Epithelial cell of proximal tubule (primary cell): ENCODE data around the gene CORIN. TPM values are rescaled to one million over a fixed set of nuclear protein-coding genes. Genes with fewer than 3 reads are reported as not detected.

ENCODE experiments used
- DNase-seq: peaks from one replicate; pipeline ENCODE4 v3.0.0-alpha.2; 2011; ENCODE audit warnings: low read depth
- H3K4me3 ChIP-seq: 2 replicates; pipeline ENCODE4 v1.5.1; 2011; ENCODE audit warnings: low read depth, mild to moderate bottlenecking, low read length
- CTCF ChIP-seq: conservative IDR thresholded peaks from 2 replicates; pipeline ENCODE4 v1.5.1; 2012; ENCODE audit warnings: low read depth, mild to moderate bottlenecking, low read length
- total RNA-seq: library from RNA; depleted of rRNA; stranded (reverse); fragments of >200 nt; gene quantifications from 2 replicates; pipeline ENCODE4 v1.2.3, GENCODE V29; 2015

The CORIN gene
- total RNA-seq, 1 donor from 2014 or later, result 0.12 TPM

- TF ChIP-seq CTCF, result no peak
- no peak for DNase-seq
- no peak overlapping the region for H3K4me3 ChIP-seq
These were observed 195.6 kb downstream of the CORIN start for GRCh38 chr4:47642191-47642830.

- no peak overlapping the region for H3K4me3 ChIP-seq
- no peak for TF ChIP-seq CTCF
- no peak for DNase-seq
These were observed 196.1 kb downstream of the CORIN start for GRCh38 chr4:47641755-47642154.

- no peak for DNase-seq
- TF ChIP-seq CTCF, result no peak
- no peak overlapping the region for H3K4me3 ChIP-seq
These were observed 197.0 kb downstream of the CORIN start for GRCh38 chr4:47640911-47641310.

- TF ChIP-seq CTCF, result no peak
- no peak overlapping the region for H3K4me3 ChIP-seq
- no peak for DNase-seq
These were observed 198.3 kb downstream of the CORIN start for GRCh38 chr4:47639531-47639930.

- DNase-seq, result no peak
- no peak overlapping the region for H3K4me3 ChIP-seq
- no peak for TF ChIP-seq CTCF
These were observed 206.7 kb downstream of the CORIN start for GRCh38 chr4:47631161-47631560.

- TF ChIP-seq CTCF, result no peak
- DNase-seq, result no peak
- no peak overlapping the region for H3K4me3 ChIP-seq
These were observed 213.8 kb downstream of the CORIN start for GRCh38 chr4:47624031-47624441.

GRCh38 chr4:47621181-47621580 lies 216.7 kb downstream of the CORIN start:
- no peak for TF ChIP-seq CTCF
- no peak for DNase-seq
- H3K4me3 ChIP-seq, result no peak overlapping the region
